ENCODE data around the gene PTPRM. TPM values are rescaled to one million over a fixed set of nuclear protein-coding genes. Genes with fewer than 3 reads are reported as not detected.

PTPRM gene
- polyA plus RNA-seq, 6 donors from 2014 or later: not detected

GRCh38 chr18:8314124-8314523 lies 747.0 kb downstream of the PTPRM start:
- Mint-ChIP-seq H3K4me3 (no peak overlapping the region), H3K9me3 (peaks cover 0 to 5% (median 0%) of the 10 kb centered on the region in 7 donors)

GRCh38 chr18:8319798-8320489 lies 752.8 kb downstream of the PTPRM start:
- H3K9me3 Mint-ChIP-seq: peaks cover 0 to 10% (median 0%) of the 10 kb centered on the region in 7 donors
- H3K4me1 Mint-ChIP-seq: no peaks in the 10 kb centered on the region
- H3K36me3 Mint-ChIP-seq: no peaks in the 10 kb centered on the region
- peaks cover 5 to 12% (median 12%) of the 10 kb centered on the region in 3 donors for H3K27me3 Mint-ChIP-seq
- DNase-seq (no peak), ATAC-seq (ENCODE audit: low read depth in 2 of 2) (no peak)
- H3K4me3 Mint-ChIP-seq: no peak overlapping the region
- H3K27ac Mint-ChIP-seq: no peak overlapping the region

More at GRCh38 chr18:8314124-8314523, 747.0 kb downstream of the PTPRM start:
- ATAC-seq (ENCODE audit: low read depth in 2 of 2) (no peak), DNase-seq (no peak)
- Mint-ChIP-seq H3K27ac (no peak overlapping the region), H3K27me3 (peaks cover 8 to 14% (median 8%) of the 10 kb centered on the region in 3 donors), H3K4me1 (no peaks in the 10 kb centered on the region), H3K36me3 (no peaks in the 10 kb centered on the region)

- no peak for ATAC-seq (ENCODE audit: low read depth in 2 of 2)
- Mint-ChIP-seq H3K27me3 (peaks cover 5 to 13% (median 12%) of the 10 kb centered on the region in 3 donors), H3K4me3 (no peak overlapping the region)
Observed at GRCh38 chr18:8322486-8322885, 755.4 kb downstream of the PTPRM start.

GRCh38 chr18:8324343-8325065 lies 757.4 kb downstream of the PTPRM start:
- H3K4me3 Mint-ChIP-seq: no peak overlapping the region
- no peaks in the 10 kb centered on the region for H3K36me3 Mint-ChIP-seq
- H3K27ac Mint-ChIP-seq: no peak overlapping the region
- DNase-seq (no peak), ATAC-seq (ENCODE audit: low read depth in 2 of 2) (no peak)
- peaks cover 0 to 10% (median 0%) of the 10 kb centered on the region in 7 donors for H3K9me3 Mint-ChIP-seq
- H3K4me1 Mint-ChIP-seq: no peaks in the 10 kb centered on the region
- peaks cover 3 to 8% (median 8%) of the 10 kb centered on the region in 3 donors for H3K27me3 Mint-ChIP-seq

More at GRCh38 chr18:8322486-8322885, 755.4 kb downstream of the PTPRM start:
- Mint-ChIP-seq H3K9me3 (peaks cover 0 to 10% (median 0%) of the 10 kb centered on the region in 7 donors), H3K4me1 (no peaks in the 10 kb centered on the region), H3K36me3 (no peaks in the 10 kb centered on the region), H3K27ac (no peak overlapping the region)
- no peak for DNase-seq

- H3K36me3 Mint-ChIP-seq: no peaks in the 10 kb centered on the region
- H3K27me3 Mint-ChIP-seq: peaks cover 0 to 9% (median 4%) of the 10 kb centered on the region in 3 donors
- H3K4me3 Mint-ChIP-seq: no peak overlapping the region
- DNase-seq (no peak), ATAC-seq (ENCODE audit: low read depth in 2 of 2) (no peak)
- peaks cover 0 to 10% (median 0%) of the 10 kb centered on the region in 7 donors for H3K9me3 Mint-ChIP-seq
- H3K27ac Mint-ChIP-seq: peak overlapping the region in 1 of 6 donors; percentile 22
- no peaks in the 10 kb centered on the region for H3K4me1 Mint-ChIP-seq
Observed at GRCh38 chr18:8326763-8327394, 759.8 kb downstream of the PTPRM start.

DNA sequence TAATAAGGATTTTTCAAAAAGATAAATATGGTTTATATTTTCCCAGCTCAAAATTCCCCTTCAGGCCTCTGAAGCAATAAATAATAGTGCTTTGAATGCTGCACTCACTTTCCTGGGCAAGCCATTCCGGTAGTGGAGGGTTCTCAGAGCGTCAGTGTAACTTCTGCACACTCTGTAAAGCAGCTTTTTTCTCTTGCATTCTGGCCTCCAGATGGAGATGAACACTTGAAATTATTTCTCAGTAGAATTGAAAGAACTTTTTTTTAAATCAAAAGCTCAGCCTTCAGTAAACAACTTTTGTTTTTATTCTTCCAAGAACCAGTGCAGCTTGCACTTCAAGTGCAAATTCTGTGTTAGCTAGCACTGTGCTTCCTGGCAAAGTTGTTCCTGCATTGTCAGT lies 761.0 kb downstream of the PTPRM start:
- no peak overlapping the region for H3K4me3 Mint-ChIP-seq
- H3K4me1 Mint-ChIP-seq: no peaks in the 10 kb centered on the region

GRCh38 chr18:8329186-8329771 lies 762.2 kb downstream of the PTPRM start:
- Mint-ChIP-seq H3K36me3 (no peaks in the 10 kb centered on the region), H3K4me1 (no peaks in the 10 kb centered on the region), H3K27me3 (peaks cover under 1 to 9% (median 4%) of the 10 kb centered on the region in 3 donors), H3K4me3 (no peak overlapping the region), H3K9me3 (peaks cover 0 to 10% (median 0%) of the 10 kb centered on the region in 7 donors), H3K27ac (no peak overlapping the region)
- ATAC-seq (ENCODE audit: low read depth in 2 of 2) (no peak), DNase-seq (no peak)

More for the DNA sequence above, 761.0 kb downstream of the PTPRM start:
- ATAC-seq (ENCODE audit: low read depth in 2 of 2) (no peak), DNase-seq (no peak)
- H3K36me3 Mint-ChIP-seq: no peaks in the 10 kb centered on the region
- H3K27ac Mint-ChIP-seq: no peak overlapping the region
- peaks cover 0 to 10% (median 0%) of the 10 kb centered on the region in 7 donors for H3K9me3 Mint-ChIP-seq
- peaks cover 0 to 9% (median 4%) of the 10 kb centered on the region in 3 donors for H3K27me3 Mint-ChIP-seq

DNA sequence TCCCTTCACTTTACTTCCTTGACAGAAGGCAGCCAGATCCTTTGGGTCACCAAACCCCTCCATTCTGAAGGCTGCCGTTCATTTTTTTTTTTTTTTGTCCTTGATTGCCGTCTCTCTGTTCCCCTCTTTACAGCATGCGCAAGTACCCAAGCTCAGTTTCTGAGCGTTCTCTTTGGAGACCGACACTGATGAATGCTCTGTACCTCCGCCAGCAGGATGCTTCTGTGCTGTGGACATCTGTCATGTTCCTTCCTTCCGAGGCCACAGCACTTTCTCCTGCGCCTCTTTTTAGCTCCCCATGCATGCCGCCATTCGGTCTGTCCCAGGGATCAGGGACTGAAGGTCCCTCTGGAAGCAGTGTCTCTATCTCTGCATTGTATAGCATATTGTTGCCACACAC lies 763.5 kb downstream of the PTPRM start:
- ATAC-seq (ENCODE audit: low read depth in 2 of 2) (no peak), DNase-seq (no peak)
- H3K9me3 Mint-ChIP-seq: peaks cover 0 to 5% (median 0%) of the 10 kb centered on the region in 7 donors
- no peak overlapping the region for H3K4me3 Mint-ChIP-seq
- no peaks in the 10 kb centered on the region for H3K36me3 Mint-ChIP-seq
- no peaks in the 10 kb centered on the region for H3K4me1 Mint-ChIP-seq
- H3K27me3 Mint-ChIP-seq: peaks cover 0 to 16% (median 10%) of the 10 kb centered on the region in 3 donors
- no peak overlapping the region for H3K27ac Mint-ChIP-seq

DNA sequence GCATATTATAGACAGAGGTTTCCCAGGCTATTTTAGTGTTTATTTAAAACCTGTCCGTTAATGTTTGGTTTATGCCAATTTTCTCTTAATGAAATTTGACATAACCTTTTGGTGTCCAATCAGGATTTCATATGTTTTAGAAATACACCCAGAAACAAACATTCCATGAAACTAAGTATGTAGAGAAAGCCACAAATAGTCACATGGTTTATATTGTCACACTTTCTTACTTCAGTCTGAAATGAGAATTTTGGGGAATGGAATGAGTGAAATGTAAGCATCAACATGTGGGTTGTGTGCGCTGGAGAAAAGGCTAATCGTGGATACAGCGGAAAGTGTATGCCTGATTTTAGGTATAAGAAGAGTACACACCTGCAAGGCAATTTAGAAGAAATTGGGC lies 765.2 kb downstream of the PTPRM start:
- Mint-ChIP-seq H3K27ac (no peak overlapping the region), H3K27me3 (peaks cover 2 to 16% (median 12%) of the 10 kb centered on the region in 3 donors), H3K9me3 (no peaks in the 10 kb centered on the region), H3K36me3 (no peaks in the 10 kb centered on the region), H3K4me1 (no peaks in the 10 kb centered on the region), H3K4me3 (no peak overlapping the region)
- DNase-seq: no peak
- ATAC-seq (ENCODE audit: low read depth in 2 of 2): no peak

DNA sequence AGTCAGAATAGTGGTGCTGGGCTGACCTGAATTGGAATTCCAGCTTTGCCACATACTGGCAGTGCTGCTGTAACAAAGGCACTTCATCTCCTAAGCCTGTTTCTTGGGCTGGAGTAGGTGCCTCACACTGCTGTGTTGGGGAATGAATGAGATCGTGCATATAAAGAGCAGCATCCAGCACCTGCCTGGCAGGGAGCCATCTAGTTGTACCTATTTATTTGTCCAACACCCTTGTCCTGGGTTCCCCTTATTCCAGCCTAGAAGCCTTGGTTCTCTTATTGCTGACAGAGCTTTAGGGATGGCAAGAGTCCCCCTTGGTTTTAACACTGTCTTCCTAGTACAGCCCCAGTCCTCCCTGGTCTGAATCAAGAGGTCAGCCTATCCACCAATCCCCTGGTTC lies 766.8 kb downstream of the PTPRM start:
- no peak overlapping the region for H3K4me3 Mint-ChIP-seq
- no peak overlapping the region for H3K27ac Mint-ChIP-seq
- H3K9me3 Mint-ChIP-seq: no peaks in the 10 kb centered on the region
- DNase-seq (no peak), ATAC-seq (ENCODE audit: low read depth in 2 of 2) (no peak)
- H3K4me1 Mint-ChIP-seq: no peaks in the 10 kb centered on the region
- peaks cover 3 to 26% (median 20%) of the 10 kb centered on the region in 3 donors for H3K27me3 Mint-ChIP-seq
- H3K36me3 Mint-ChIP-seq: no peaks in the 10 kb centered on the region

GRCh38 chr18:8337211-8337610 lies 770.1 kb downstream of the PTPRM start:
- DNase-seq (no peak), ATAC-seq (ENCODE audit: low read depth in 2 of 2) (no peak)
- H3K4me3 Mint-ChIP-seq: no peak overlapping the region
- H3K27me3 Mint-ChIP-seq: peaks cover 3 to 34% (median 11%) of the 10 kb centered on the region in 3 donors
- no peak overlapping the region for H3K27ac Mint-ChIP-seq
- H3K9me3 Mint-ChIP-seq: no peaks in the 10 kb centered on the region
- H3K36me3 Mint-ChIP-seq: no peaks in the 10 kb centered on the region
- H3K4me1 Mint-ChIP-seq: no peaks in the 10 kb centered on the region

DNA sequence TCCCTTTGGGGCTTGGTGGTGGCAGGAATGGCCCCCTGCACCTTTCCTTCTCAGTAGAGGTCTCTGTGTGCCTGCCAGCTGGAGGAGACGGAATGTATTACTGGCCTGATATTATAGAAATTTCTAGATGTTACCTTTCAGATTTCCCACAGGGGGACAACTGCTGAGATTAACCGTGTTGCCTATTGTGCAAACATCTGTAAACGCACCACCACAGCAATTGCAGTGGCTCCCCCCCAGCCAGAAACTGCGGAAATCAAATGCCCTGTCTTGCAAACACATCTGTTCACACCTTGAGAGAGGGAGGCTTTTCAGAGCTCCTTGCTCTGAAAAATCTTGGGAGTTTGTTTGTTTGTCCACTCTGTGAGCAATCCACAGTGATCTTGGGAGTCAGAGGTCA lies 772.1 kb downstream of the PTPRM start:
- Mint-ChIP-seq H3K36me3 (no peaks in the 10 kb centered on the region), H3K27ac (no peak overlapping the region), H3K4me1 (no peaks in the 10 kb centered on the region), H3K27me3 (peaks cover 3 to 34% (median 11%) of the 10 kb centered on the region in 3 donors), H3K9me3 (no peaks in the 10 kb centered on the region), H3K4me3 (no peak overlapping the region)
- DNase-seq: no peak
- ATAC-seq (ENCODE audit: low read depth in 2 of 2): no peak

GRCh38 chr18:8339952-8340351 lies 772.8 kb downstream of the PTPRM start:
- no peaks in the 10 kb centered on the region for H3K4me1 Mint-ChIP-seq
- H3K27ac Mint-ChIP-seq: no peak overlapping the region
- ATAC-seq (ENCODE audit: low read depth in 2 of 2) (no peak), DNase-seq (no peak)
- peaks cover 3 to 27% (median 6%) of the 10 kb centered on the region in 3 donors for H3K27me3 Mint-ChIP-seq
- peaks cover 0 to 3% (median 0%) of the 10 kb centered on the region in 7 donors for H3K9me3 Mint-ChIP-seq
- no peaks in the 10 kb centered on the region for H3K36me3 Mint-ChIP-seq
- no peak overlapping the region for H3K4me3 Mint-ChIP-seq

Data from naive B cell (primary cell).